HCT116 (cell line): Measurements from ENCODE around the gene PSORS1C2. TPM values are rescaled to one million over a fixed set of nuclear protein-coding genes. Genes with fewer than 3 reads are reported as not detected.

Source experiments
- ATAC-seq: fragments of 200-7000 bp; cut with Tn5 transposase; 2 replicates; pipeline ENCODE4 v1.9.1; 2020; ENCODE audit warnings: mild to moderate bottlenecking, moderate library complexity
- BruUV-seq: library from RNA; stranded (reverse); fragments of 400-500 nt; replicated peaks from 2 replicates; lab custom pipeline; 2021; lab: Mats Ljungman, UMichigan
- CTCF ChIA-PET: fragments of 300-600 bp; sonication (Branson Sonifier 250); formaldehyde crosslinking; loops from one replicate; lab custom pipeline; 2021; ENCODE audit warnings: antibody characterized with exemption; lab: Charles Lee
- POLR2A ChIA-PET: fragments of 300-600, 350-600 bp; sonication (Branson Sonifier 250); formaldehyde crosslinking; loops from one replicate; lab custom pipeline; 2021; ENCODE audit warnings: antibody characterized with exemption; lab: Charles Lee
- RAD21 ChIA-PET, 2 experiments: fragments of 300-600 bp; sonication (Branson Sonifier 250); formaldehyde crosslinking; loops; one replicate each; lab custom pipeline; 2023; ENCODE audit warnings: low total read pairs in 2 of 2; ENCODE audit not compliant: uncharacterized antibody in 2 of 2, unreplicated experiment in 2 of 2, low non-redundant PET in 1 of 2; lab: Charles Lee
- DNase-seq: peaks from one replicate; pipeline ENCODE4 v3.0.0-alpha.2; 2010; ENCODE audit warnings: low read depth, low spot score
- H2AFZ ChIP-seq: fragments of 200-600 bp; shearing (Covaris generic), sonication (generic); 2 replicates; pipeline ENCODE4 v1.6.1; 2017; ENCODE audit warnings: low read depth, mixed run types, mixed read lengths, antibody characterized with exemption, low read length; ENCODE audit not compliant: poor library complexity, severe bottlenecking
- H3K27ac ChIP-seq: 2 replicates; pipeline ENCODE4 v1.5.1; 2012; ENCODE audit warnings: low read depth, low read length
- H3K27me3 ChIP-seq: fragments of 200-600 bp; sonication (generic); 2 replicates; pipeline ENCODE4 v1.6.1; 2016; ENCODE audit warnings: mixed run types, low read length, mixed read lengths; ENCODE audit not compliant: insufficient read depth
- H3K36me3 ChIP-seq, 2 experiments: fragments of 200-500 bp in 1 of 2; fragments of 200-600 bp in 1 of 2; sonication (Bioruptor generic) in 1 of 2; sonication (generic) in 1 of 2; 2 replicates each; pipeline versions ENCODE4 v1.5.1 to v1.6.1; 2014 to 2016; ENCODE audit warnings: low read length in 2 of 2, inconsistent platforms in 1 of 2, mixed read lengths in 1 of 2, mixed run types in 1 of 2; ENCODE audit not compliant: insufficient read depth in 2 of 2, control insufficient read depth in 1 of 2
- H3K4me1 ChIP-seq, 2 experiments: fragments of 200-600 bp in 1 of 2; sonication (generic) in 1 of 2; 2 replicates each; pipeline versions ENCODE4 v1.5.1 to v1.6.1; 2012 to 2017; ENCODE audit warnings: low read length in 2 of 2, inconsistent platforms in 1 of 2, mild to moderate bottlenecking in 1 of 2, mixed read lengths in 1 of 2, mixed run types in 1 of 2, moderate library complexity in 1 of 2; ENCODE audit not compliant: insufficient read depth in 2 of 2, control insufficient read depth in 1 of 2
- H3K4me2 ChIP-seq: fragments of 200-600 bp; sonication (generic); 2 replicates; pipeline ENCODE4 v1.6.1; 2017; ENCODE audit warnings: mixed run types, low read length, mixed read lengths
- H3K4me3 ChIP-seq, 2 experiments: fragments of 200-600 bp in 1 of 2; sonication (generic) in 1 of 2; replicated peaks in 1 of 2; 2 replicates each; pipeline ENCODE4 v1.5.1; 2011 to 2016; ENCODE audit warnings: low read length in 2 of 2, control low read depth in 1 of 2, low read depth in 1 of 2, mild to moderate bottlenecking in 1 of 2, mixed read lengths in 1 of 2, mixed run types in 1 of 2
- H3K79me2 ChIP-seq: fragments of 200-600 bp; sonication (generic); 2 replicates; pipeline ENCODE4 v1.6.1; 2017; ENCODE audit warnings: mild to moderate bottlenecking, mixed run types, low read length, moderate library complexity, mixed read lengths; ENCODE audit not compliant: insufficient read depth
- H3K9ac ChIP-seq: fragments of 200-600 bp; sonication (generic); 2 replicates; pipeline ENCODE4 v1.6.1; 2016; ENCODE audit warnings: low read length, mixed read lengths
- H3K9me2 ChIP-seq: fragments of 200-600 bp; sonication (generic), shearing (Covaris generic); 2 replicates; pipeline ENCODE4 v1.6.1; 2017; ENCODE audit warnings: mixed run types, mild to moderate bottlenecking, moderate library complexity; ENCODE audit not compliant: insufficient read depth
- H3K9me3 ChIP-seq, 2 experiments: fragments of 200-500 bp in 1 of 2; fragments of 200-600 bp in 1 of 2; sonication (Bioruptor generic) in 1 of 2; sonication (generic) in 1 of 2; 2 replicates each; pipeline ENCODE4 v1.6.1; 2014 to 2017; ENCODE audit warnings: low read length in 2 of 2, mixed read lengths in 2 of 2, inconsistent platforms in 1 of 2, low read depth in 1 of 2, mild to moderate bottlenecking in 1 of 2, mixed run types in 1 of 2, moderate library complexity in 1 of 2; ENCODE audit not compliant: control insufficient read depth in 1 of 2, insufficient read depth in 1 of 2
- H4K20me1 ChIP-seq: fragments of 200-600 bp; sonication (generic), shearing (Covaris generic); 2 replicates; pipeline ENCODE4 v1.6.1; 2017; ENCODE audit warnings: mixed run types, mild to moderate bottlenecking, moderate library complexity; ENCODE audit not compliant: insufficient read depth
- CBX3 ChIP-seq: IDR thresholded peaks from 2 replicates; pipeline ENCODE4 v1.6.1; 2012; ENCODE audit warnings: low read depth
- CEBPB ChIP-seq: IDR thresholded peaks from 2 replicates; pipeline ENCODE4 v1.6.1; 2012; ENCODE audit warnings: low read depth
- EGR1 ChIP-seq: IDR thresholded peaks from 2 replicates; pipeline ENCODE4 v1.6.1; 2012; ENCODE audit warnings: low read depth
- EZH2phosphoT487 ChIP-seq: fragments of 200-600 bp; IDR thresholded peaks from 2 replicates; pipeline ENCODE4 v1.6.1; 2018; ENCODE audit warnings: antibody characterized with exemption, borderline replicate concordance
- FOSL1 ChIP-seq: IDR thresholded peaks from 2 replicates; pipeline ENCODE4 v1.6.1; 2012; ENCODE audit warnings: low read depth
- JUND ChIP-seq: IDR thresholded peaks from 2 replicates; pipeline ENCODE4 v1.6.1; 2012
- POLR2A ChIP-seq: IDR thresholded peaks from 2 replicates; pipeline ENCODE4 v1.7.0; 2011; ENCODE audit warnings: borderline replicate concordance; ENCODE audit not compliant: insufficient read depth, insufficient read length; ENCODE audit errors: extremely low read depth
- RAD21 ChIP-seq: IDR thresholded peaks from 2 replicates; pipeline ENCODE4 v1.6.1; 2012; ENCODE audit warnings: low read depth, mild to moderate bottlenecking
- SP1 ChIP-seq: IDR thresholded peaks from 2 replicates; pipeline ENCODE4 v1.6.1; 2012; ENCODE audit warnings: low read depth
- TCF7L2 ChIP-seq: IDR thresholded peaks from 2 replicates; pipeline ENCODE4 v1.7.0; 2011; ENCODE audit warnings: borderline replicate concordance, inconsistent platforms; ENCODE audit not compliant: insufficient read depth, insufficient read length; ENCODE audit errors: extremely low read depth
- ZFX ChIP-seq: fragments of 450-650 bp; IDR thresholded peaks from 2 replicates; pipeline ENCODE4 v1.6.1; 2017
- ZNF274 ChIP-seq: fragments of 200-500 bp; sonication (Bioruptor generic); IDR thresholded peaks from 2 replicates; pipeline ENCODE4 v1.6.1; 2014; ENCODE audit warnings: mild to moderate bottlenecking, low read depth, low read length, inconsistent platforms
- intact Hi-C: fragments of 100-400 bp; cut with micrococcal nuclease; formaldehyde crosslinking; loops from 2 replicates; pipeline ENCODE4 v1.10.0; 2022
- total RNA-seq: library from RNA; stranded (reverse); gene quantifications from one replicate; pipeline ENCODE4 v1.2.1, GENCODE V29; 2021; ENCODE audit not compliant: unreplicated experiment
- TF ChIP-seq, protein P1 (sequence below): IDR thresholded peaks from 2 replicates; pipeline ENCODE4 v1.6.1; 2011; ENCODE audit warnings: mild to moderate bottlenecking, low read length, moderate library complexity; ENCODE audit not compliant: insufficient replicate concordance; ENCODE audit errors: extremely low read depth
- TF ChIP-seq, protein P2 (sequence below): IDR thresholded peaks from 2 replicates; pipeline ENCODE4 v1.6.1; 2012; ENCODE audit warnings: low read depth

The PSORS1C2 gene
- total RNA-seq, 1 experiment from 2014 or later = not detected

DNA sequence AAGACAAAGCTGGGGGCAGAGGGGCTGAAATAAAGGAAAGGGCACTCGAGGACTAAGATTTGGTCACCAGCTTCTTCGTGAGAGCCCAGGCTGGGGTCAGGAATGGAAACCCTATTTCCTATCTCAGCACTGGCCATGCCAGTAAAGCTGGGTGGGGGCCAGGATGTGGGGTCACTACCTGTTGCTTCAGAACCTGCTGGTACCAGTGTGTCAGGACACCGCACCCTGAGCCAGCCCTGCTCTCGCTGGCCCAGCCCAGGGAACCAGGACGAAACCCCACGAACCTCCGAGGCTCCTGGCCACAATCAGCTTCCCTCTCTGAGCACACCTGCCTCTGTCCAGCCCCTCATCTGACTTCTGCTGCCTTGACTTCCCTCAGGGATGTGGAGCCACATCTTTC is 20.7 kb downstream of the PSORS1C2 start:
- ATAC-seq = no peak
- Histone ChIP-seq H3K27me3 (no peaks in the 10 kb centered on the region), H3K36me3 (no peaks in the 10 kb centered on the region), H4K20me1 (no peaks in the 10 kb centered on the region), H3K4me2 (no peak overlapping the region), H3K9me2 (no peaks in the 10 kb centered on the region), H3K9me3 (no peaks in the 10 kb centered on the region), H3K9ac (no peak overlapping the region), H3K4me3 (no peak overlapping the region), H3K27ac (no peak overlapping the region), H3K79me2 (peaks cover 8% of the 10 kb centered on the region; the same call in 1 of the 2 replicates), H3K4me1 (peaks cover 34 to 52% of the 10 kb centered on the region in 2 experiments), H2AFZ (no peak overlapping the region)
- no TSS peak for BruUV-seq
- POLR2A ChIA-PET = no interaction called here
- intact Hi-C loops = no loop called here
- CTCF ChIA-PET = interaction anchor here (0.6 kb wide), 1 partner anchor 11 kb away, joined by 3 read pairs; no protein-coding TSS in a partner anchor
- DNase-seq = no peak
- RAD21 ChIA-PET = no interaction called here
- TF ChIP-seq RAD21 (no peak), ZNF274 (no peak), SP1 (no peak), JUND (no peak), CBX3 (no peak), EGR1 (no peak), CEBPB (no peak), TCF7L2 (no peak), POLR2A (no peak), ZFX (no peak), FOSL1 (no peak), EZH2phosphoT487 (no peak)
- TF ChIP-seq, protein P1, sequence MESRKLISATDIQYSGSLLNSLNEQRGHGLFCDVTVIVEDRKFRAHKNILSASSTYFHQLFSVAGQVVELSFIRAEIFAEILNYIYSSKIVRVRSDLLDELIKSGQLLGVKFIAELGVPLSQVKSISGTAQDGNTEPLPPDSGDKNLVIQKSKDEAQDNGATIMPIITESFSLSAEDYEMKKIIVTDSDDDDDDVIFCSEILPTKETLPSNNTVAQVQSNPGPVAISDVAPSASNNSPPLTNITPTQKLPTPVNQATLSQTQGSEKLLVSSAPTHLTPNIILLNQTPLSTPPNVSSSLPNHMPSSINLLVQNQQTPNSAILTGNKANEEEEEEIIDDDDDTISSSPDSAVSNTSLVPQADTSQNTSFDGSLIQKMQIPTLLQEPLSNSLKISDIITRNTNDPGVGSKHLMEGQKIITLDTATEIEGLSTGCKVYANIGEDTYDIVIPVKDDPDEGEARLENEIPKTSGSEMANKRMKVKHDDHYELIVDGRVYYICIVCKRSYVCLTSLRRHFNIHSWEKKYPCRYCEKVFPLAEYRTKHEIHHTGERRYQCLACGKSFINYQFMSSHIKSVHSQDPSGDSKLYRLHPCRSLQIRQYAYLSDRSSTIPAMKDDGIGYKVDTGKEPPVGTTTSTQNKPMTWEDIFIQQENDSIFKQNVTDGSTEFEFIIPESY = no peak
- TF ChIP-seq, protein P2, sequence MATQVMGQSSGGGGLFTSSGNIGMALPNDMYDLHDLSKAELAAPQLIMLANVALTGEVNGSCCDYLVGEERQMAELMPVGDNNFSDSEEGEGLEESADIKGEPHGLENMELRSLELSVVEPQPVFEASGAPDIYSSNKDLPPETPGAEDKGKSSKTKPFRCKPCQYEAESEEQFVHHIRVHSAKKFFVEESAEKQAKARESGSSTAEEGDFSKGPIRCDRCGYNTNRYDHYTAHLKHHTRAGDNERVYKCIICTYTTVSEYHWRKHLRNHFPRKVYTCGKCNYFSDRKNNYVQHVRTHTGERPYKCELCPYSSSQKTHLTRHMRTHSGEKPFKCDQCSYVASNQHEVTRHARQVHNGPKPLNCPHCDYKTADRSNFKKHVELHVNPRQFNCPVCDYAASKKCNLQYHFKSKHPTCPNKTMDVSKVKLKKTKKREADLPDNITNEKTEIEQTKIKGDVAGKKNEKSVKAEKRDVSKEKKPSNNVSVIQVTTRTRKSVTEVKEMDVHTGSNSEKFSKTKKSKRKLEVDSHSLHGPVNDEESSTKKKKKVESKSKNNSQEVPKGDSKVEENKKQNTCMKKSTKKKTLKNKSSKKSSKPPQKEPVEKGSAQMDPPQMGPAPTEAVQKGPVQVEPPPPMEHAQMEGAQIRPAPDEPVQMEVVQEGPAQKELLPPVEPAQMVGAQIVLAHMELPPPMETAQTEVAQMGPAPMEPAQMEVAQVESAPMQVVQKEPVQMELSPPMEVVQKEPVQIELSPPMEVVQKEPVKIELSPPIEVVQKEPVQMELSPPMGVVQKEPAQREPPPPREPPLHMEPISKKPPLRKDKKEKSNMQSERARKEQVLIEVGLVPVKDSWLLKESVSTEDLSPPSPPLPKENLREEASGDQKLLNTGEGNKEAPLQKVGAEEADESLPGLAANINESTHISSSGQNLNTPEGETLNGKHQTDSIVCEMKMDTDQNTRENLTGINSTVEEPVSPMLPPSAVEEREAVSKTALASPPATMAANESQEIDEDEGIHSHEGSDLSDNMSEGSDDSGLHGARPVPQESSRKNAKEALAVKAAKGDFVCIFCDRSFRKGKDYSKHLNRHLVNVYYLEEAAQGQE = no peak
